ENCODE data around the gene TAPT1.

TAPT1 gene

GRCh38 chr4:16123356-16124084, 102.8 kb downstream of the TAPT1 start:
- DNase-seq (ENCODE audit: extremely low read depth, low read depth), result no peak
- no peak for TF ChIP-seq CTCF (IDR thresholded peaks at IDR 0.05; ENCODE audit: low read depth, low read length, missing control alignments)

GRCh38 chr4:16122784-16123183, 103.5 kb downstream of the TAPT1 start:
- TF ChIP-seq CTCF (IDR thresholded peaks at IDR 0.05; ENCODE audit: low read depth, low read length, missing control alignments), result no peak
- no peak for DNase-seq (ENCODE audit: extremely low read depth, low read depth)
- no peak overlapping the region for H3K4me3 ChIP-seq (replicated peaks; ENCODE audit: low read depth, low read length)

More at GRCh38 chr4:16123356-16124084, 102.8 kb downstream of the TAPT1 start:
- H3K4me3 ChIP-seq (replicated peaks; ENCODE audit: low read depth, low read length), result no peak overlapping the region

GRCh38 chr4:16122308-16122711, 104.0 kb downstream of the TAPT1 start:
- no peak for DNase-seq (ENCODE audit: extremely low read depth, low read depth)
- no peak overlapping the region for H3K4me3 ChIP-seq (replicated peaks; ENCODE audit: low read depth, low read length)
- no peak for TF ChIP-seq CTCF (IDR thresholded peaks at IDR 0.05; ENCODE audit: low read depth, low read length, missing control alignments)

- no peak overlapping the region for H3K4me3 ChIP-seq (replicated peaks; ENCODE audit: low read depth, low read length)
- TF ChIP-seq CTCF (IDR thresholded peaks at IDR 0.05; ENCODE audit: low read depth, low read length, missing control alignments), result no peak
- DNase-seq (ENCODE audit: extremely low read depth, low read depth), result no peak
Measured at GRCh38 chr4:16120720-16121119, 105.6 kb downstream of the TAPT1 start.

GRCh38 chr4:16119981-16120380, 106.3 kb downstream of the TAPT1 start:
- no peak for DNase-seq (ENCODE audit: extremely low read depth, low read depth)
- no peak for TF ChIP-seq CTCF (IDR thresholded peaks at IDR 0.05; ENCODE audit: low read depth, low read length, missing control alignments)
- H3K4me3 ChIP-seq (replicated peaks; ENCODE audit: low read depth, low read length), result no peak overlapping the region

GRCh38 chr4:16118090-16118489, 108.2 kb downstream of the TAPT1 start:
- no peak for DNase-seq (ENCODE audit: extremely low read depth, low read depth)
- no peak for TF ChIP-seq CTCF (IDR thresholded peaks at IDR 0.05; ENCODE audit: low read depth, low read length, missing control alignments)
- H3K4me3 ChIP-seq (replicated peaks; ENCODE audit: low read depth, low read length), result no peak overlapping the region

- no peak for DNase-seq (ENCODE audit: extremely low read depth, low read depth)
- TF ChIP-seq CTCF (IDR thresholded peaks at IDR 0.05; ENCODE audit: low read depth, low read length, missing control alignments), result no peak
- no peak overlapping the region for H3K4me3 ChIP-seq (replicated peaks; ENCODE audit: low read depth, low read length)
Measured at GRCh38 chr4:16117164-16117563, 109.1 kb downstream of the TAPT1 start.

Measured in HFF-Myc (cell line).